AG04449 (cell line): ENCODE measurements around the gene MYADML2.
A peak's percentile ranks its signal among the peaks of the same experiment; 100 is the strongest.

Source experiments
- CTCF ChIA-PET: fragments of 350-600 bp; formaldehyde crosslinking; extraction: SDS; loops from one replicate; lab custom pipeline; 2021; ENCODE audit warnings: antibody characterized with exemption; lab: Yijun Ruan, JAX
- POLR2A ChIA-PET: fragments of 400-600, 350-600 bp; formaldehyde crosslinking; extraction: SDS; loops from one replicate; lab custom pipeline; 2020; ENCODE audit warnings: antibody characterized with exemption, inconsistent platforms; lab: Yijun Ruan, JAX
- DNase-seq: peaks from one replicate; pipeline ENCODE4 v3.0.0-alpha.2; 2010; ENCODE audit warnings: low read depth, low spot score
- H3K4me3 ChIP-seq: 2 replicates; pipeline ENCODE4 v1.5.1; 2011; ENCODE audit warnings: low read depth, mild to moderate bottlenecking, control low read depth, low read length
- CTCF ChIP-seq: IDR thresholded peaks from one replicate; pipeline ENCODE4 v1.5.1; 2011; ENCODE audit warnings: mild to moderate bottlenecking, moderate library complexity, low read length, control low read depth, inconsistent platforms; ENCODE audit not compliant: insufficient read depth; ENCODE audit errors: missing control alignments

Gene MYADML2

DNA sequence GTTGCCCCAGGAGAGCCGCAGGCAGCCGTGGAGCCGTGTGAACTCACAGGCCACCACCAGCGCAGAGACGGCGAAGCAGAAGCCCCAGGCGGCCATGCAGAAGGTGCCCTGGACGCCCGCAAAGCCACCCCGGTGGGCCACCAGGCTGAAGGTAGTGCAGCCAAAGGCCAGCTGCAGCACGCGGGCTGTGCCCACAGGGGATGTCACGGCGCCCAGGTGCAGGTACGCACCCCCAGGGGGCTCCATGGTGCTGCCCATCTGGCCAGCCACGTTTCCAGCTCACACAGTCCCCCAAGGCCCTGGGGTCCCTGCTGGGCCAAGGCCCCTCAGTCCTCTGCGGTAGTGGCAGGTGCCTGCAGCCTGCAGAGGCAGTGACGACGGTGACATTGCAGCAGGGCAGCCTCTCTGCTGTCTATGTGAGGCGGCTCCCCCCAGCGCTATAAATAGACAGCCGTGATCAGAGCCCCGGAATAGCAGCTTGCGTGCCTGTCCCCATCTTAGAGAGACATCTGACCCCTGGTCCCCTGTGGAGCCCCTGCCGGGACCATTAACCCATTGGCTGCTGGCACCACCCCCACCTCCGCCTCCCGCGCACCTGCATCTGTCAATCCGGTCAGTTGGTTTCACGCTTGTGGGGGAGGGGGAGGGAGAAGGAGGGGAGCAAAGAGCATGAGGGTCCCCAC, 5.4 kb downstream of the MYADML2 start:
- no peak for TF ChIP-seq CTCF
- H3K4me3 ChIP-seq, result no peak overlapping the region
- CTCF ChIA-PET, result interaction anchor here (1.9 kb wide), 1 partner anchor 18 kb away, joined by 11 read pairs; no protein-coding TSS in a partner anchor
- no peak for DNase-seq
- POLR2A ChIA-PET, result no interaction called here

GRCh38 chr17:81940538-81941483, 6.2 kb downstream of the MYADML2 start:
- TF ChIP-seq CTCF, result no peak
- ChIA-PET CTCF (interaction anchor here (1.9 kb wide), 1 partner anchor 19 kb away, joined by 11 read pairs; no protein-coding TSS in a partner anchor), POLR2A (no interaction called here)

GRCh38 chr17:81939881-81940385, 7.1 kb downstream of the MYADML2 start:
- no peak overlapping the region for H3K4me3 ChIP-seq
- no peak for DNase-seq
- TF ChIP-seq CTCF, result no peak
- POLR2A ChIA-PET, result no interaction called here
- CTCF ChIA-PET, result interaction anchor here (0.6 to 1.9 kb wide), 2 partner anchors 12 to 20 kb away, joined by 3 to 11 read pairs; partner anchors contain the start of gene MAFG

More at GRCh38 chr17:81940538-81941483, 6.2 kb downstream of the MYADML2 start:
- H3K4me3 ChIP-seq, result no peak overlapping the region
- no peak for DNase-seq

DNA sequence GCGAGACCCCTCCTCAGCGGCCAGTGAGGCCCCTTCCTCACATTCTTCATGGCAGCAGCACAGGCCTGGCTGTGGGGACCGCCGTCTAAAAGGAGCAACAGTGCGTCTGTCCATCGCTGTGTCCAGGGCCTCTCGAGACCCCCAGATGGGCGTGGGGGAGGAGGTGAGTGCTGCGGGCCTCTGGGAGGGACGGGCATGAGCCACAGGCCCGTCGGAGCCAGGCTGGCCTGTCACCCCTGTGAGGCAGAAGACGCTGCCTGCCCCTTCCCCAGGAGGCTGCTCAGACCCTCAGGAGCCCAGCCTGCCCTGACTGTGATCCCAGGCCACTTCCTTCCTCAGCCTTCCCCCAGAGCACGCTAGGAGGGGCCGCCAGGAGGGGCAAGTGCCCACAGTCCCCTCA, 7.8 kb downstream of the MYADML2 start:
- TF ChIP-seq CTCF, result no peak
- CTCF ChIA-PET, result interaction anchor here (1.4 kb wide), 1 partner anchor 21 kb away, joined by 10 read pairs; the partner anchor contains the start of gene NOTUM
- H3K4me3 ChIP-seq, result no peak overlapping the region
- POLR2A ChIA-PET, result no interaction called here
- DNase-seq, result no peak

DNA sequence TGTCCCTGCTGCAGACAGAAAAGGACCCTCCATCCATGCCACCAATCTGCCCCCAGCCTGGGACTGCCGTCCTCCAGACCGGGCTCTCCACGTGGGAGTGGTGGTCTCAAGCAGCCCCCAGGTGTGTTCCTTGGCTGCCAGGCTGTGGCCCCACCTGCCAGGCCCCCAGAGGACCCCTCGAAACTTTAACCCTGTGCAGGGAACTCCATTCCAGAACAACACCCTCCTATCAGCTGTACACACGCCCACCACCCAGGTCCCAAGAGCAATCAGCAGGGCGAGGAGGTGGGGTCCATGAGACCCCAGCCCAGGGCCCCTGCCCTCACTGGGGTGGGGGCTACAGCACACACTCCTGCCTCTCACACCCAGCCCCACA, 11.3 kb downstream of the MYADML2 start:
- TF ChIP-seq CTCF, result no peak
- CTCF ChIA-PET, result interaction anchor here (1.0 kb wide), 2 partner anchors 12 to 24 kb away, joined by 3 to 4 read pairs; no protein-coding TSS in a partner anchor
- H3K4me3 ChIP-seq, result peak overlapping the region; percentile 56
- DNase-seq, result no peak
- POLR2A ChIA-PET, result interaction anchor here (0.7 kb wide), 1 partner anchor 8 kb away, joined by 4 read pairs; no protein-coding TSS in a partner anchor
